Smooth muscle cell (in vitro differentiated cells): ENCODE measurements around the gene BHLHE23. TPM values are rescaled to one million over a fixed set of nuclear protein-coding genes. Genes with fewer than 3 reads are reported as not detected.

Experiments used
- DNase-seq: peaks from one replicate; lab custom pipeline; 2025; ENCODE audit not compliant: unreplicated experiment; lab: John Stamatoyannopoulos, UW
- H2AFZ ChIP-seq: fragments of 200-600 bp; sonication (generic); 2 replicates; pipeline ENCODE4 v1.6.0; 2016; ENCODE audit warnings: antibody characterized with exemption, low read depth, mild to moderate bottlenecking
- H3F3A ChIP-seq: fragments of 200-600 bp; sonication (generic); 2 replicates; pipeline ENCODE4 v1.6.0; 2017; ENCODE audit warnings: antibody characterized with exemption, low read depth
- H3K27ac ChIP-seq: fragments of 200-600 bp; sonication (generic); 2 replicates; pipeline ENCODE4 v1.5.1; 2016; ENCODE audit warnings: low read depth, mild to moderate bottlenecking
- H3K27me3 ChIP-seq: fragments of 200-600 bp; sonication (generic); 2 replicates; pipeline ENCODE4 v1.6.1; 2016; ENCODE audit warnings: low read depth, mild to moderate bottlenecking
- H3K36me3 ChIP-seq: fragments of 200-600 bp; sonication (generic); 2 replicates; pipeline ENCODE4 v1.5.1; 2016; ENCODE audit warnings: low read depth
- H3K4me1 ChIP-seq: fragments of 200-600 bp; sonication (generic); 2 replicates; pipeline ENCODE4 v1.5.1; 2016; ENCODE audit warnings: low read depth
- H3K4me2 ChIP-seq: fragments of 200-600 bp; sonication (generic); 2 replicates; pipeline ENCODE4 v1.6.0; 2016; ENCODE audit warnings: mild to moderate bottlenecking
- H3K4me3 ChIP-seq: fragments of 200-600 bp; sonication (generic); 2 replicates; pipeline ENCODE4 v1.5.1; 2016; ENCODE audit warnings: mild to moderate bottlenecking
- H3K79me2 ChIP-seq: fragments of 200-600 bp; sonication (generic); 2 replicates; pipeline ENCODE4 v1.6.0; 2016; ENCODE audit warnings: low read depth, mild to moderate bottlenecking
- H3K9ac ChIP-seq: fragments of 200-600 bp; sonication (generic); 2 replicates; pipeline ENCODE4 v1.6.0; 2016; ENCODE audit warnings: low read depth
- H3K9me3 ChIP-seq: fragments of 200-600 bp; sonication (generic); replicated peaks from 2 replicates; pipeline ENCODE4 v1.5.1; 2016; ENCODE audit warnings: low read depth
- H4K20me1 ChIP-seq: fragments of 200-600 bp; sonication (generic); 2 replicates; pipeline ENCODE4 v1.6.0; 2016; ENCODE audit warnings: low read depth
- CTCF ChIP-seq: fragments of 200-600 bp; sonication (generic); IDR thresholded peaks from 2 replicates; pipeline ENCODE4 v1.5.1; 2017; ENCODE audit warnings: borderline replicate concordance, mild to moderate bottlenecking, antibody characterized with exemption; ENCODE audit not compliant: insufficient read depth, poor library complexity, severe bottlenecking
- WGBS: methylation state at CpG from one replicate; pipeline ENCODE4 v1.1.7; 2016; ENCODE audit warnings: low lambda C conversion rate; 5-methylcytosine and 5-hydroxymethylcytosine counted together
- polyA plus RNA-seq: library from polyadenylated mRNA; unstranded; fragments of >200 nt; fragmentation: Nextera tagmentation; extraction: Ambion mirVana; gene quantifications from 2 replicates; pipeline ENCODE4 v1.2.1, GENCODE V29; 2016
- total RNA-seq: library from RNA; depleted of rRNA; stranded (reverse); fragments of >200 nt; gene quantifications from 2 replicates; pipeline ENCODE4 v1.2.3, GENCODE V29; 2014

Gene BHLHE23
- total and polyA plus RNA-seq, 2 experiments from 2014 or later, result not detected

- no peak overlapping the region for H3K27ac ChIP-seq
- no peaks in the 10 kb centered on the region for H3K36me3 ChIP-seq
- no peaks in the 10 kb centered on the region for H3F3A ChIP-seq
- DNase-seq, result no peak
- H3K27me3 ChIP-seq, result no peaks in the 10 kb centered on the region
- no peaks in the 10 kb centered on the region for H3K4me1 ChIP-seq
- TF ChIP-seq CTCF, result no peak
- H4K20me1 ChIP-seq, result peaks cover 56% of the 10 kb centered on the region
- WGBS, result 99% methylated on average over 6 of the region's 6 CpGs
- no peak overlapping the region for H2AFZ ChIP-seq
- H3K9ac ChIP-seq, result no peak overlapping the region
- H3K4me2 ChIP-seq, result no peak overlapping the region
- no peak overlapping the region for H3K4me3 ChIP-seq
- no peaks in the 10 kb centered on the region for H3K79me2 ChIP-seq
- H3K9me3 ChIP-seq, result no peaks in the 10 kb centered on the region
Observed at GRCh38 chr20:62967149-62967501, 39.6 kb downstream of the BHLHE23 start.

GRCh38 chr20:62966212-62967148 lies 40.3 kb downstream of the BHLHE23 start:
- Histone ChIP-seq H3K27me3 (no peaks in the 10 kb centered on the region), H3K36me3 (no peaks in the 10 kb centered on the region), H4K20me1 (peaks cover 62% of the 10 kb centered on the region), H3F3A (no peaks in the 10 kb centered on the region), H3K9ac (no peak overlapping the region), H2AFZ (no peak overlapping the region), H3K27ac (no peak overlapping the region), H3K9me3 (no peaks in the 10 kb centered on the region), H3K79me2 (no peaks in the 10 kb centered on the region), H3K4me3 (no peak overlapping the region), H3K4me2 (no peak overlapping the region), H3K4me1 (no peaks in the 10 kb centered on the region)
- DNase-seq, result no peak
- WGBS, result 93% methylated on average over 22 of the region's 27 CpGs
- no peak for TF ChIP-seq CTCF

- Histone ChIP-seq H3K36me3 (no peaks in the 10 kb centered on the region), H2AFZ (no peak overlapping the region), H3F3A (no peaks in the 10 kb centered on the region), H3K9ac (no peak overlapping the region), H4K20me1 (peaks cover 70% of the 10 kb centered on the region), H3K4me1 (no peaks in the 10 kb centered on the region), H3K4me3 (no peak overlapping the region), H3K79me2 (no peaks in the 10 kb centered on the region), H3K9me3 (no peaks in the 10 kb centered on the region), H3K27me3 (no peaks in the 10 kb centered on the region), H3K4me2 (no peak overlapping the region), H3K27ac (no peak overlapping the region)
- no peak for DNase-seq
- TF ChIP-seq CTCF, result no peak
- WGBS, result 91% methylated on average over 19 of the region's 19 CpGs
Observed at GRCh38 chr20:62965363-62965771, 41.4 kb downstream of the BHLHE23 start.
